ENCODE results near the gene ROPN1B.
A peak's percentile ranks its signal among the peaks of the same experiment; 100 is the strongest.
"Not testable (repeated sequence)": the region's sequence is repeated elsewhere in the genome, so short reads cannot be mapped to it uniquely, and the experiment has no call there.

The ROPN1B gene

GRCh38 chr3:125968121-125968520 is 857 bp upstream of the ROPN1B start:
- H3K36me3 ChIP-seq (ENCODE audit: insufficient read depth, low read length); H3K9ac ChIP-seq (ENCODE audit: low read depth, low read length); H3K4me1 ChIP-seq (ENCODE audit: insufficient read depth, low read length); H3K9me3 ChIP-seq (ENCODE audit: control insufficient read depth, insufficient read depth, low read length): not testable (repeated sequence)

GRCh38 chr3:125971997-125972944 is 3.3 kb downstream of the ROPN1B start:
- H3K4me1 ChIP-seq (ENCODE audit: insufficient read depth, low read length); H3K36me3 ChIP-seq (ENCODE audit: insufficient read depth, low read length); H3K9me3 ChIP-seq (ENCODE audit: control insufficient read depth, insufficient read depth, low read length): not testable (repeated sequence)
- peak overlapping the region; percentile 54 for H3K9ac ChIP-seq (ENCODE audit: low read depth, low read length)

DNA sequence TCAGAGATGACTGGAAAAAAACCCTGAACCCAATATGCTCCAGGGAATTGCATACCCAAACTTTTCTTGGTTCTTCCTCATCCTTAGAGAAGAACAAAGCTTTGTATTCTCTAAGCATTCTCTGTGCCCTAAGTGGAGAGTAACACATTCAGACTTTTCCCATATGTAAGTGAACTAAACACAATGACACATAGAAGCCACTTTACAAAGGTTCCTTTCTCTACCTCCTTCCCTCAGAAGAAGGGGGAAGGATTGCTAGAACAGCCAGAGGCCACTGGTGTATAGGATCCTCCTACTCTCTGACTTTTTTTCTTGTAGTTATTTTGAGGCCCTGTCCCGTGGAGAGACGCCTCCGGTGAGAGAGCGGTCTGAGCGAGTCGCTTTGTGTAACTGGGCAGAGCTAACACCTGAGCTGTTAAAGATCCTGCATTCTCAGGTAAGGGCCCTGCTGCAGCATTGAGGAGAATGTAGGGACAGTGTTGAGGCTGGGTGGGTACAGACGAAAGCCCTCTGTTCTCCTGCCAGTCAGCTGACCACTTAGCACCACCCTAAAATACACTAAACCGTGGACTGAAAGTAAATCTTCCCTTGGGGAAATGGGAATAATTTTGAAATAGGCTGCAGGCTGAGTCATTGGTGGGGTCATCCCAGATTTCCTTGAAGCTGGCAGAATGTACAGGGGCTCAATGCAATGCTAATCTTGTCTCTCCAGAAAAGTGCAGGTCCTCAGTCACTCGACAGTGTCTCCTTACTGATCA is 6.4 kb downstream of the ROPN1B start:
- not testable (repeated sequence) for H3K4me1 ChIP-seq (ENCODE audit: insufficient read depth, low read length); H3K9me3 ChIP-seq (ENCODE audit: control insufficient read depth, insufficient read depth, low read length); H3K36me3 ChIP-seq (ENCODE audit: insufficient read depth, low read length); H3K9ac ChIP-seq (ENCODE audit: low read depth, low read length)

DNA sequence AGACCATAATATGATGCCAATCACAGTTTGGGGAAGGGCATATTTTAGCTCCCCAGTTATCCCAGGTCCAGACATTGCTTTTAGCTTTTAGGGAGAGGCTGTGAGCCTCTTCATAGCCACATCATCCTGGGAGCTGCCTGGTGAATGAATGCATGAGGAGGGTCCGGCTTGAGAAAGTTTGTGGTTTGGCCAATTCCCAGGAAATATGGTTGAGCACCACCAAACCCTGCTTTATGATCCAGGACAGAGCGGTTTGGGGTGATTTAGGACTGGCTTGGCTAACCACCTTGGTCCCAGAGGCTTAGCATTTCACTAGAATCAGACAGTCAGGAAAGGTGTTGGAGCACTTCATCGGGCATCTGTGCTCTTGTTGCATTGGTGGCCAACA is 7.0 kb downstream of the ROPN1B start:
- not testable (repeated sequence) for H3K36me3 ChIP-seq (ENCODE audit: insufficient read depth, low read length); H3K9ac ChIP-seq (ENCODE audit: low read depth, low read length); H3K4me1 ChIP-seq (ENCODE audit: insufficient read depth, low read length); H3K9me3 ChIP-seq (ENCODE audit: control insufficient read depth, insufficient read depth, low read length)

GRCh38 chr3:125977104-125977503 is 8.1 kb downstream of the ROPN1B start:
- H3K9ac ChIP-seq (ENCODE audit: low read depth, low read length); H3K9me3 ChIP-seq (ENCODE audit: control insufficient read depth, insufficient read depth, low read length); H3K36me3 ChIP-seq (ENCODE audit: insufficient read depth, low read length); H3K4me1 ChIP-seq (ENCODE audit: insufficient read depth, low read length): not testable (repeated sequence)

DNA sequence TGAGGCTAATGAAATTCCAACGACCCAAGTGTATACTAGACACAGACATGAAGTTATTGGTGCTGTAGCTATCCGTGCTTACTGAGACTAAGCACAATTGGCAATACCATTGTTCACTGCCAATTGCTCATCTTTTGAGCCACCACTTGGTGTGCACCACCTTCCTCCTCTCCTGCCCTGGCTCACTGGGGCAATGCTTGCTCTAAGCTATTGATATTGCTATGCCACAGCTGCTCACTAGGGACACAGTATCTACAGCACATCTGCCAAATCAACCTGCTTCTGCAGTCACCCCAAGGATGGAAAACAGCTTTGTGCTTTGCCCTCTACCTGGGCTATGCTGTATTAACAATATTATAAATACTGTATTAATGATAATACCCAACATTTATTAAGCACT is 16.0 kb downstream of the ROPN1B start:
- not testable (repeated sequence) for H3K36me3 ChIP-seq (ENCODE audit: insufficient read depth, low read length); H3K9ac ChIP-seq (ENCODE audit: low read depth, low read length); H3K9me3 ChIP-seq (ENCODE audit: control insufficient read depth, insufficient read depth, low read length); H3K4me1 ChIP-seq (ENCODE audit: insufficient read depth, low read length)

GRCh38 chr3:125990253-125990970 is 21.4 kb downstream of the ROPN1B start:
- no peaks in the 10 kb centered on the region for H3K36me3 ChIP-seq (ENCODE audit: insufficient read depth, low read length)
- peak overlapping the region; percentile 98 for H3K9ac ChIP-seq (ENCODE audit: low read depth, low read length)
- no peaks in the 10 kb centered on the region for H3K4me1 ChIP-seq (ENCODE audit: insufficient read depth, low read length)
- no peaks in the 10 kb centered on the region for H3K9me3 ChIP-seq (ENCODE audit: control insufficient read depth, insufficient read depth, low read length)

- H3K36me3 ChIP-seq (ENCODE audit: insufficient read depth, low read length); H3K9me3 ChIP-seq (ENCODE audit: control insufficient read depth, insufficient read depth, low read length); H3K9ac ChIP-seq (ENCODE audit: low read depth, low read length); H3K4me1 ChIP-seq (ENCODE audit: insufficient read depth, low read length): not testable (repeated sequence)
Observed at GRCh38 chr3:125996751-125997150, 27.8 kb downstream of the ROPN1B start.

DNA sequence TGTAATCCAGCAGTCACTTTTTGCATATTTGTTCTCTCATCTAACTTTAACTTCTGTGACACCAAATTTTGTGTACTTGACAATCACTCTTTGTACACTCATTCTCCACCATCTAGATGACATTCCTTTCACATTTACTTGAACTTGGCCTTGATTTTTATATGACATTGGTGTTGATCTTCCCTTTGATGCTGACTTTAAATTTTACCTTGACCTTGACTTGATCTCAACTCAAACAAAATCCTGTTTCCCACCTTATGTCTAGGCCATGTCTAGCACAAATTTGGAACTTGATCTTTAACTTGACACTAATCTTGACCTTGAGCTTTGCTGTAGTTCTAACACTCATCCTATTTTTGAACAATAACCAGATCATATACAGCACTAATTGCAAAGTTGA is 33.2 kb downstream of the ROPN1B start:
- Histone ChIP-seq H3K9ac (ENCODE audit: low read depth, low read length) (no peak overlapping the region), H3K36me3 (ENCODE audit: insufficient read depth, low read length) (no peaks in the 10 kb centered on the region; the same call in 1 of the 2 replicates), H3K9me3 (ENCODE audit: control insufficient read depth, insufficient read depth, low read length) (no peaks in the 10 kb centered on the region), H3K4me1 (ENCODE audit: insufficient read depth, low read length) (no peaks in the 10 kb centered on the region)

DNA sequence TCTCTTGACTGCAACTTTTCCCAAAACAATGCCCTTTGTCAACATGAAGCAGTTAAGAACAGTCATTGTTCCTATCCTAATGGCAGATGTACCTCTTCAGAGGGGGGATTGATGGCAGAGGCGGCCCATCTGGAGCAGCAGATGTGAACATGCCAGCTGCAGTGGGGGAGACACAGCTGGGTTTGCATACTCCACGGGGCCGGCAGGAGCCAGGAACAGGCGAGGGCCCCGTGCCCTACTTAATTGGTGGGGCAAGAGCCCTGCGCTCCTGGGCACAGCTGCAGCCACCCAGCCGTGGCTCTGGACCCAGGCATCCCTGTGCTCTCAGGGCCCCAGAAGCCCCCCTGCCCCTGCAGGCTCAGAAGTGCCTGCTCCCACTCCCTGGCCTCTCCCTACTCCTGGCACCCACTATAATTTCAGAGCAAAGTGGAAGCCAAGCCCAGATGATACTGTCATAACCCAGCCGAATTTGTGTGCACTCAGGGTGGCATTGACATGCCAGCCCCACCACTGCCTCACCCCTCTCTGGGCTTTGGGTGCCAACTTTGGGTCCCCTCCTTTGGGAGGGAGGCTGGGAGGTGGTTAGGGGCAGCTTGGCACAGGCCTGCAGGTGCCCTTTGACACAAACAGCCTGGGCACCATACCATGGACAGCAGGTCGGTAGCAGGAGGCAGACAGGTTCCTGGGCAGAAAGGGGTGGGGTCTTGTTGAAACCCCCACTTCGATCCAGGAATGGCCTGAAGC is 34.6 kb downstream of the ROPN1B start:
- H3K4me1 ChIP-seq (ENCODE audit: insufficient read depth, low read length) = no peaks in the 10 kb centered on the region
- no peak overlapping the region for H3K9ac ChIP-seq (ENCODE audit: low read depth, low read length)
- H3K36me3 ChIP-seq (ENCODE audit: insufficient read depth, low read length) = no peaks in the 10 kb centered on the region; the same call in 1 of the 2 replicates
- H3K9me3 ChIP-seq (ENCODE audit: control insufficient read depth, insufficient read depth, low read length) = no peaks in the 10 kb centered on the region

GRCh38 chr3:126004217-126004616 is 35.2 kb downstream of the ROPN1B start:
- no peaks in the 10 kb centered on the region for H3K4me1 ChIP-seq (ENCODE audit: insufficient read depth, low read length)
- H3K9ac ChIP-seq (ENCODE audit: low read depth, low read length) = no peak overlapping the region
- no peaks in the 10 kb centered on the region for H3K9me3 ChIP-seq (ENCODE audit: control insufficient read depth, insufficient read depth, low read length)
- no peaks in the 10 kb centered on the region; the same call in 1 of the 2 replicates for H3K36me3 ChIP-seq (ENCODE audit: insufficient read depth, low read length)

DNA sequence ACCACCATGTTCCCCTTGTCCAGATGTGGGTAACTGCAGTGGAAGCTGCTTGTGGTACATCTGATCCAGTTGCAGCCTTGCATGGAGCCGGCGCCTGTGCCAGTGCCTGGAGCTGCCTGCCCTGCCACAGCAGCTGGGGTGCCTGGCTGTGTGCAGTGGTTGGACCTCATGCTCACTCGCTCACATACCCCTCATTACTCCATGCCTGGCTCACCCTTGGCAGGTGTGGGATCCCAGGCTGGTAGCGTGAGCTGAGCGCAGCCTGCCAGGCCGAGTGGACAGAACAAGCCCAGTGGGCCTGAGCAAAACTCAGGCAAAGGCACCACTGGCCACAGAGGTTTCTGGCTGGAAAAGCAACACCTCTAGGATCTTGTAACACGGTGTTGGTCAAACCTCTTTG is 35.7 kb downstream of the ROPN1B start:
- H3K4me1 ChIP-seq (ENCODE audit: insufficient read depth, low read length) = no peaks in the 10 kb centered on the region
- no peaks in the 10 kb centered on the region for H3K9me3 ChIP-seq (ENCODE audit: control insufficient read depth, insufficient read depth, low read length)
- no peaks in the 10 kb centered on the region; the same call in 1 of the 2 replicates for H3K36me3 ChIP-seq (ENCODE audit: insufficient read depth, low read length)
- H3K9ac ChIP-seq (ENCODE audit: low read depth, low read length) = no peak overlapping the region

- H3K9me3 ChIP-seq (ENCODE audit: control insufficient read depth, insufficient read depth, low read length) = no peaks in the 10 kb centered on the region
- no peaks in the 10 kb centered on the region; the same call in 1 of the 2 replicates for H3K36me3 ChIP-seq (ENCODE audit: insufficient read depth, low read length)
- H3K4me1 ChIP-seq (ENCODE audit: insufficient read depth, low read length) = no peaks in the 10 kb centered on the region
- H3K9ac ChIP-seq (ENCODE audit: low read depth, low read length) = no peak overlapping the region
Observed at GRCh38 chr3:126005951-126006350, 37.0 kb downstream of the ROPN1B start.

DNA sequence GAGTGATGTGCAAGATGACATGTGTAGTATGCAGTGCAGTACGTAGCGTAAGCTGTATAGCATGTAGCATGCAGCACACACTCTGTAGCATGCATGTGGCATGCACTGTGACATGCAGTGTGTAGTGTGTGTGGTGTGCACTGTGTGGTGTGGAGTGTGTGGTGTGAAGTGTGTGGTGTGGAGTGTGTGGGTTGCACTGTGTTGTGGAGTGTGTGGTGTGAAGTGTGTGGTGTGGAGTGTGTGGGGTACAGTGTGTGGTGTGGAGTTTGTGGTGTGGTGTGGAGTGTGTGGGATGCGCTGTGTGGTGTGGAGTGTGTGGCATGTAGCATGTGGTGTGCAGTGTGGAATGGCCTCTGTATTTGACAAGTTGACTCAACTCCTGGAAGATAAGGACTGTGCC is 39.2 kb downstream of the ROPN1B start:
- Histone ChIP-seq H3K36me3 (ENCODE audit: insufficient read depth, low read length) (no peaks in the 10 kb centered on the region; the same call in 1 of the 2 replicates), H3K9ac (ENCODE audit: low read depth, low read length) (no peak overlapping the region), H3K4me1 (ENCODE audit: insufficient read depth, low read length) (no peaks in the 10 kb centered on the region), H3K9me3 (ENCODE audit: control insufficient read depth, insufficient read depth, low read length) (no peaks in the 10 kb centered on the region)
